HG03432 (cell line): ENCODE measurements around the gene BATF3.
"Not testable (repeated sequence)": the region's sequence is repeated elsewhere in the genome, so short reads cannot be mapped to it uniquely, and the experiment has no call there.

Experiments used
- ATAC-seq: cut with Tn5 transposase; IDR thresholded peaks from one replicate; pipeline ENCODE4 v1.9.1; 2021; ENCODE audit warnings: mild to moderate bottlenecking, moderate library complexity; ENCODE audit not compliant: unreplicated experiment

The BATF3 gene

GRCh38 chr1:212699625-212700222 lies at the start of gene BATF3:
Gene BATF3 (minus strand): TSS chr1:212699840. CDS start chr1:212699762, 78 bp downstream.
- ATAC-seq, result peak; percentile 28

GRCh38 chr1:212746546-212746945 lies 46.9 kb upstream of the BATF3 start:
- ATAC-seq, result no peak

GRCh38 chr1:212745303-212745702 lies 45.7 kb upstream of the BATF3 start:
- ATAC-seq, result no peak

GRCh38 chr1:212743901-212744475 lies 44.3 kb upstream of the BATF3 start:
- ATAC-seq, result no peak

- ATAC-seq, result no peak
Measured at GRCh38 chr1:212738330-212738729, 38.7 kb upstream of the BATF3 start.

GRCh38 chr1:212737559-212737958 lies 37.9 kb upstream of the BATF3 start:
- no peak for ATAC-seq

- ATAC-seq, result no peak
Measured at GRCh38 chr1:212733109-212733508, 33.5 kb upstream of the BATF3 start.

GRCh38 chr1:212731630-212732029 lies 32.0 kb upstream of the BATF3 start:
- ATAC-seq, result no peak

- ATAC-seq, result no peak
Measured at GRCh38 chr1:212728606-212729005, 29.0 kb upstream of the BATF3 start.

- no peak for ATAC-seq
Measured at GRCh38 chr1:212727386-212728181, 27.9 kb upstream of the BATF3 start.

- ATAC-seq, result not testable (repeated sequence)
Measured at GRCh38 chr1:212724679-212725078, 25.0 kb upstream of the BATF3 start.

- no peak for ATAC-seq
Measured at GRCh38 chr1:212722270-212722957, 22.8 kb upstream of the BATF3 start.

- no peak for ATAC-seq
Measured at GRCh38 chr1:212721388-212722247, 22.0 kb upstream of the BATF3 start.

- no peak for ATAC-seq
Measured at GRCh38 chr1:212719633-212720032, 20.0 kb upstream of the BATF3 start.

- no peak for ATAC-seq
Measured at GRCh38 chr1:212718499-212718898, 18.9 kb upstream of the BATF3 start.

GRCh38 chr1:212716161-212716560 lies 16.5 kb upstream of the BATF3 start:
- ATAC-seq, result no peak

- no peak for ATAC-seq
Measured at GRCh38 chr1:212713465-212714136, 14.0 kb upstream of the BATF3 start.

GRCh38 chr1:212712451-212713303 lies 13.0 kb upstream of the BATF3 start:
- peak; percentile 67 for ATAC-seq

GRCh38 chr1:212711974-212712373 lies 12.3 kb upstream of the BATF3 start:
- not testable (repeated sequence) for ATAC-seq
